ENCODE measurements around the gene FOXQ1. TPM values are rescaled to one million over a fixed set of nuclear protein-coding genes. Genes with fewer than 3 reads are reported as not detected.

FOXQ1 gene
- total RNA-seq, 1 experiment from 2014 or later: 55.8 TPM

DNA sequence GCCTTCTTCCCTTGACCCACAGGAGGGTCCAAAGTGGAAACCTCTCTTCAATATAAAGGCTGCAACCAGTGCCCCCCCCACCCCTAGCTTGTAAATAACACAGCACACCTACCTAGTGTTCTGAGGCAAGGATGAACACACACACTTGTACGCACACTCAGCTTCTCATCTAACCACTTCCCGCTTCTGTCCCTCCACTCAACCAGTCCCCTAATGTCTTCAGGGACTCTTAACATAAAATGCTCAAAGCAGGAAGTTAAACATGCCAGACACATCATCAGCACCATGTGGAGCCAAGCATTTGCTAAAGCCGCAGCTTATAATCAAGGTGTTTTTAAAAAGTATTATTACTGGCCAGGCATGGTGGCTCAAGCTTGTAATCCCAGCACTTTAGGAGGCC, 35.3 kb downstream of the FOXQ1 start:
- no peaks in the 10 kb centered on the region for H3K36me3 ChIP-seq (ENCODE audit: low read depth)
- H3K4me1 ChIP-seq (replicated peaks; ENCODE audit: insufficient read depth): no peaks in the 10 kb centered on the region
- no TSS peak for BruUV-seq (replicated peaks)
- H3K79me2 ChIP-seq (ENCODE audit: low read depth): no peaks in the 10 kb centered on the region
- no peaks in the 10 kb centered on the region for H3F3A ChIP-seq (ENCODE audit: insufficient read depth, low read depth)
- H2AFZ ChIP-seq: no peak overlapping the region
- H4K20me1 ChIP-seq (ENCODE audit: insufficient read depth): no peaks in the 10 kb centered on the region
- no peak overlapping the region for H3K27ac ChIP-seq
- H3K4me2 ChIP-seq: no peak overlapping the region
- CTCF ChIA-PET: no interaction called here
- intact Hi-C loops (cut with micrococcal nuclease; ENCODE audit: unreplicated experiment): no loop called here
- no peaks in the 10 kb centered on the region for H3K9me2 ChIP-seq (ENCODE audit: insufficient read depth)
- 0 out of 2 replicates have a peak, but pooled peaks cover 16% of the 10 kb centered on the region for H3K9me3 ChIP-seq (ENCODE audit: insufficient read depth, low read depth)
- H3K27me3 ChIP-seq (ENCODE audit: insufficient read depth, low read depth): no peaks in the 10 kb centered on the region
- H3K4me3 ChIP-seq: no peak overlapping the region
- TF ChIP-seq EZH2 (IDR thresholded peaks at IDR 0.05; ENCODE audit: low read depth): no peak
- TF ChIP-seq, protein P1, sequence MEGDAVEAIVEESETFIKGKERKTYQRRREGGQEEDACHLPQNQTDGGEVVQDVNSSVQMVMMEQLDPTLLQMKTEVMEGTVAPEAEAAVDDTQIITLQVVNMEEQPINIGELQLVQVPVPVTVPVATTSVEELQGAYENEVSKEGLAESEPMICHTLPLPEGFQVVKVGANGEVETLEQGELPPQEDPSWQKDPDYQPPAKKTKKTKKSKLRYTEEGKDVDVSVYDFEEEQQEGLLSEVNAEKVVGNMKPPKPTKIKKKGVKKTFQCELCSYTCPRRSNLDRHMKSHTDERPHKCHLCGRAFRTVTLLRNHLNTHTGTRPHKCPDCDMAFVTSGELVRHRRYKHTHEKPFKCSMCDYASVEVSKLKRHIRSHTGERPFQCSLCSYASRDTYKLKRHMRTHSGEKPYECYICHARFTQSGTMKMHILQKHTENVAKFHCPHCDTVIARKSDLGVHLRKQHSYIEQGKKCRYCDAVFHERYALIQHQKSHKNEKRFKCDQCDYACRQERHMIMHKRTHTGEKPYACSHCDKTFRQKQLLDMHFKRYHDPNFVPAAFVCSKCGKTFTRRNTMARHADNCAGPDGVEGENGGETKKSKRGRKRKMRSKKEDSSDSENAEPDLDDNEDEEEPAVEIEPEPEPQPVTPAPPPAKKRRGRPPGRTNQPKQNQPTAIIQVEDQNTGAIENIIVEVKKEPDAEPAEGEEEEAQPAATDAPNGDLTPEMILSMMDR (conservative IDR thresholded peaks at IDR 0.05): no peak
- no peak for DNase-seq
- POLR2A ChIA-PET (ENCODE audit: unreplicated experiment): interaction anchor here (0.6 kb wide), 1 partner anchor 57 kb away, joined by 5 read pairs; no protein-coding TSS in a partner anchor

DNA sequence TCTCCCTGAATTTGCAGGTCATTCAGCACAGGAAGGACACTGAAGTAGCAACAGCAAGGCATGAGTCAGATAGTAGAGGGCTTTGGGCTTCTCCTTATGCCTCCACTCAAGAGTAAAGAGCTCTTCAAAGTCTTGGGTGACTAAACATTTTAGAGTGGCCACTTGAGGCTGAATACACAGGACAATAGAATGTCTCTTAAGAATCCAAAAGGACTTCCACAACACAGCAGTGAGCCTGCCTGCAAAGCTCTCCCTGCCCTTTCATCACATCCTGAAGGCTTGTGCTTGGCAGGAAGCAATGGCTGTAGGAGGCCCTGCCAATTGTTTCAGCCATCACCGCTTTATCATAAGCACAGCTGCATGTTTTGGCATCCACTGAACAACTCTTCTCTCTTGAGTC, 36.8 kb downstream of the FOXQ1 start:
- Histone ChIP-seq H3K4me3 (no peak overlapping the region), H2AFZ (no peak overlapping the region), H3K27ac (no peak overlapping the region), H3K79me2 (ENCODE audit: low read depth) (no peaks in the 10 kb centered on the region), H3K9me3 (ENCODE audit: insufficient read depth, low read depth) (0 out of 2 replicates have a peak, but pooled peaks cover 16% of the 10 kb centered on the region), H4K20me1 (ENCODE audit: insufficient read depth) (no peaks in the 10 kb centered on the region), H3K4me2 (no peak overlapping the region), H3K36me3 (ENCODE audit: low read depth) (no peaks in the 10 kb centered on the region), H3F3A (ENCODE audit: insufficient read depth, low read depth) (no peaks in the 10 kb centered on the region), H3K9me2 (ENCODE audit: insufficient read depth) (no peaks in the 10 kb centered on the region), H3K27me3 (ENCODE audit: insufficient read depth, low read depth) (no peaks in the 10 kb centered on the region), H3K4me1 (replicated peaks; ENCODE audit: insufficient read depth) (no peaks in the 10 kb centered on the region)
- ChIA-PET POLR2A (ENCODE audit: unreplicated experiment) (no interaction called here), CTCF (no interaction called here)
- intact Hi-C loops (cut with micrococcal nuclease; ENCODE audit: unreplicated experiment): no loop called here
- BruUV-seq (replicated peaks): no TSS peak
- DNase-seq: no peak
- TF ChIP-seq EZH2 (IDR thresholded peaks at IDR 0.05; ENCODE audit: low read depth): no peak
- TF ChIP-seq, protein P1 (conservative IDR thresholded peaks at IDR 0.05): no peak

DNA sequence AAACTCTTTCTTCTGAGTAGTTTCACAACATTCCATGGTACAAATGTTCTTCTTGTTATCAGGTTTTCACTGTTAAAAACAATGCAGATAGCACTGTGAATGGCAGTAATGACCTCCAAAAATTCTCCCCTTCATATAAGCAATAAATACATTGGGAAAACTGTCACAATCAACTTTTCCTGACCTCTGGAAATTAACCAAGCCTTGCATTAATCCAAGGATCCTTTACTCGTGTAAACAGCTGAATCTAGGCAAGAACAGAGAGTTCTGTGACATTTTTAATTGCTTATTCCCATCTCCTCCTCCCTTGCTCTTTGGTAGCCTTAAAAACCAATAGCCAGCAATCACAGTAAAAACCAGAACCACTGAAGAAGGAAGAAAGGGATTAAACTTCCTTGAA, 37.8 kb downstream of the FOXQ1 start:
- no peak overlapping the region for H3K4me2 ChIP-seq
- H3K4me1 ChIP-seq (replicated peaks; ENCODE audit: insufficient read depth): no peaks in the 10 kb centered on the region
- CTCF ChIA-PET: interaction anchor here (0.6 kb wide), 1 partner anchor 534 kb away, joined by 3 read pairs; no protein-coding TSS in a partner anchor

More for the DNA sequence above, 37.8 kb downstream of the FOXQ1 start:
- no TSS peak for BruUV-seq (replicated peaks)
- Histone ChIP-seq H2AFZ (no peak overlapping the region), H3K27me3 (ENCODE audit: insufficient read depth, low read depth) (no peaks in the 10 kb centered on the region), H3K4me3 (no peak overlapping the region), H3K36me3 (ENCODE audit: low read depth) (no peaks in the 10 kb centered on the region), H3K79me2 (ENCODE audit: low read depth) (no peaks in the 10 kb centered on the region), H3K9me2 (ENCODE audit: insufficient read depth) (no peaks in the 10 kb centered on the region), H3K27ac (no peak overlapping the region), H4K20me1 (ENCODE audit: insufficient read depth) (no peaks in the 10 kb centered on the region), H3K9me3 (ENCODE audit: insufficient read depth, low read depth) (0 out of 2 replicates have a peak, but pooled peaks cover 12% of the 10 kb centered on the region), H3F3A (ENCODE audit: insufficient read depth, low read depth) (no peaks in the 10 kb centered on the region)
- POLR2A ChIA-PET (ENCODE audit: unreplicated experiment): no interaction called here
- DNase-seq: no peak
- TF ChIP-seq EZH2 (IDR thresholded peaks at IDR 0.05; ENCODE audit: low read depth): no peak
- TF ChIP-seq, protein P1 (conservative IDR thresholded peaks at IDR 0.05): no peak
- intact Hi-C loops (cut with micrococcal nuclease; ENCODE audit: unreplicated experiment): no loop called here

All from PC-9 (cell line).